Fibroblast of the aortic adventitia (primary cell): ENCODE results near the gene IQCK. TPM values are rescaled to one million over a fixed set of nuclear protein-coding genes. Genes with fewer than 3 reads are reported as not detected.

Experiments used
- DNase-seq: peaks from one replicate; pipeline ENCODE4 v3.0.0-alpha.2; 2010; ENCODE audit warnings: low read depth
- H3K4me3 ChIP-seq: 2 replicates; pipeline ENCODE4 v1.5.1; 2011; ENCODE audit warnings: low read depth, mild to moderate bottlenecking, control low read depth, low read length, moderate library complexity
- CTCF ChIP-seq: IDR thresholded peaks from 2 replicates; pipeline ENCODE4 v1.5.1; 2011; ENCODE audit warnings: mild to moderate bottlenecking, low read length, control low read depth, inconsistent platforms; ENCODE audit not compliant: insufficient read depth
- total RNA-seq: library from RNA; depleted of rRNA; stranded (reverse); fragments of >200 nt; gene quantifications from 2 replicates; pipeline ENCODE4 v1.2.3, GENCODE V29; 2012; ENCODE audit warnings: low replicate concordance

Gene IQCK
- total RNA-seq, 1 donor, result 22.3 TPM

GRCh38 chr16:19705146-19705501 is 12.9 kb upstream of the IQCK start:
- TF ChIP-seq CTCF, result no peak
- H3K4me3 ChIP-seq, result no peak overlapping the region
- no peak for DNase-seq

GRCh38 chr16:19705843-19706242 is 12.2 kb upstream of the IQCK start:
- no peak overlapping the region for H3K4me3 ChIP-seq
- no peak for DNase-seq
- TF ChIP-seq CTCF, result no peak

GRCh38 chr16:19706846-19707245 is 11.2 kb upstream of the IQCK start:
- TF ChIP-seq CTCF, result no peak
- DNase-seq, result no peak
- H3K4me3 ChIP-seq, result no peak overlapping the region

- DNase-seq, result no peak
- TF ChIP-seq CTCF, result no peak
- no peak overlapping the region for H3K4me3 ChIP-seq
Observed at GRCh38 chr16:19707569-19708295, 10.3 kb upstream of the IQCK start.

GRCh38 chr16:19708296-19709205 is 9.5 kb upstream of the IQCK start:
- no peak for DNase-seq
- no peak overlapping the region for H3K4me3 ChIP-seq
- TF ChIP-seq CTCF, result no peak

- no peak for TF ChIP-seq CTCF
- H3K4me3 ChIP-seq, result no peak overlapping the region
- DNase-seq, result no peak
Observed at GRCh38 chr16:19709381-19710136, 8.5 kb upstream of the IQCK start.
